Omental fat pad (tissue), 4 donors: ENCODE measurements around the gene ESPN. TPM values are rescaled to one million over a fixed set of nuclear protein-coding genes. Genes with fewer than 3 reads are reported as not detected.
"Not testable (repeated sequence)": the region's sequence is repeated elsewhere in the genome, so short reads cannot be mapped to it uniquely, and the experiment has no call there.

Experiments
- ATAC-seq: fragments of 150-250 bp; one replicate; pipeline ENCODE4 v1.9.1; 2016; ENCODE audit warnings: mild to moderate bottlenecking, moderate library complexity; ENCODE audit not compliant: low FRiP score
- DNase-seq: peaks from one replicate; pipeline ENCODE4 v3.0.0-alpha.2; 2019; ENCODE audit warnings: low spot score
- CTCF ChIP-seq, 3 donors: fragments of 450-650 bp; IDR thresholded peaks; one replicate each; pipeline ENCODE4 v1.5.1; 2016 to 2017; ENCODE audit warnings: antibody characterized with exemption in 3 of 3, mild to moderate bottlenecking in 3 of 3, moderate library complexity in 2 of 3
- total RNA-seq, 4 donors: library from RNA; depleted of rRNA; stranded (reverse); fragments of >200 nt; gene quantifications; one replicate each; pipeline ENCODE4 v1.1.0, GENCODE V29; 2016

Gene ESPN
- total RNA-seq, 4 donors from 2014 or later, result 0.12 TPM; not detected in 3

- TF ChIP-seq CTCF (IDR thresholded peaks at IDR 0.05), result no peak
- DNase-seq, result no peak
- peak; percentile 55 for ATAC-seq
These were observed 38.9 kb upstream of the ESPN start for GRCh38 chr1:6385488-6386191.

GRCh38 chr1:6386371-6386949, 38.1 kb upstream of the ESPN start:
- no peak for TF ChIP-seq CTCF (IDR thresholded peaks at IDR 0.05)
- no peak for ATAC-seq
- DNase-seq, result no peak

GRCh38 chr1:6389971-6390370, 34.6 kb upstream of the ESPN start:
- ATAC-seq (no peak), DNase-seq (no peak)
- TF ChIP-seq CTCF (IDR thresholded peaks at IDR 0.05), result no peak

- DNase-seq, result no peak
- TF ChIP-seq CTCF (IDR thresholded peaks at IDR 0.05), result no peak
- ATAC-seq, result no peak
These were observed 32.4 kb upstream of the ESPN start for GRCh38 chr1:6391951-6392808.

- no peak for TF ChIP-seq CTCF (IDR thresholded peaks at IDR 0.05)
- ATAC-seq, result peak; percentile 53
These were observed 31.7 kb upstream of the ESPN start for GRCh38 chr1:6392809-6393399.

GRCh38 chr1:6393400-6394187, 31.0 kb upstream of the ESPN start, which contains the start of gene ACOT7:
ACOT7 (minus strand) TSS chr1:6393767; CDS start chr1:6393399, 368 bp downstream.
- peak; percentile 98 for ATAC-seq
- no peak for TF ChIP-seq CTCF (IDR thresholded peaks at IDR 0.05)
- DNase-seq, result peak; percentile 48

More at GRCh38 chr1:6392809-6393399, 31.7 kb upstream of the ESPN start:
- DNase-seq, result no peak

- not testable (repeated sequence) for DNase-seq, ATAC-seq
These were observed 29.4 kb upstream of the ESPN start for GRCh38 chr1:6395130-6395529.

- ATAC-seq, DNase-seq: not testable (repeated sequence)
These were observed 28.8 kb upstream of the ESPN start for GRCh38 chr1:6395781-6396244.
